CD4-positive, alpha-beta T cell (primary cell): ENCODE measurements around the gene SOHLH2. TPM values are rescaled to one million over a fixed set of nuclear protein-coding genes. Genes with fewer than 3 reads are reported as not detected.

ENCODE experiments used
- ATAC-seq: fragments of 200-7000 bp; cut with Tn5 transposase; one replicate; pipeline ENCODE4 v1.10.0; 2022; ENCODE audit warnings: mild to moderate bottlenecking; ENCODE audit not compliant: poor library complexity
- CTCF ChIA-PET: fragments of 350-600 bp; sonication (Branson Sonifier 250); formaldehyde crosslinking; loops from one replicate; lab custom pipeline; 2021; ENCODE audit warnings: antibody characterized with exemption, inconsistent platforms; lab: Charles Lee
- POLR2A ChIA-PET: fragments of 350-600 bp; sonication (Branson Sonifier 250); formaldehyde crosslinking; loops from one replicate; lab custom pipeline; 2021; ENCODE audit warnings: antibody characterized with exemption, inconsistent platforms; lab: Charles Lee
- DNase-seq, 14 experiments: peaks; one replicate each; pipeline ENCODE4 v3.0.0-alpha.2; 2013 to 2020; ENCODE audit warnings: mixed read lengths in 2 of 14
- H3K27ac ChIP-seq, 2 donors: one replicate each; pipeline versions ENCODE4 v1.5.1 to v1.7.0; 2013; ENCODE audit warnings: low read length in 2 of 2, low read depth in 1 of 2, mild to moderate bottlenecking in 1 of 2
- H3K27me3 ChIP-seq, 2 experiments: 1 replicate in 1 of 2; 2 replicates in 1 of 2; pipeline versions ENCODE4 v1.6.1 to v1.7.0; 2013; ENCODE audit warnings: low read length in 2 of 2, control low read depth in 1 of 2, mild to moderate bottlenecking in 1 of 2, moderate library complexity in 1 of 2; ENCODE audit not compliant: insufficient read depth in 2 of 2, control insufficient read depth in 1 of 2
- H3K36me3 ChIP-seq: one replicate; pipeline ENCODE4 v1.6.1; 2013; ENCODE audit warnings: low read length, control low read depth; ENCODE audit not compliant: insufficient read depth
- H3K4me1 ChIP-seq: one replicate; pipeline ENCODE4 v1.6.1; 2013; ENCODE audit warnings: low read length, control low read depth; ENCODE audit not compliant: insufficient read depth
- H3K4me3 ChIP-seq: one replicate; pipeline ENCODE4 v1.5.1; 2013; ENCODE audit warnings: mild to moderate bottlenecking, low read length, moderate library complexity
- H3K9me3 ChIP-seq, 2 experiments: 1 replicate in 1 of 2; 2 replicates in 1 of 2; pipeline versions ENCODE4 v1.6.1 to v1.7.0; 2013; ENCODE audit warnings: low read length in 2 of 2, mild to moderate bottlenecking in 2 of 2, control low read depth in 1 of 2, moderate library complexity in 1 of 2; ENCODE audit not compliant: control insufficient read depth in 1 of 2, insufficient read depth in 1 of 2
- H3K27ac Mint-ChIP-seq: one replicate; pipeline ENCODE4 v1.8.0; 2020; ENCODE audit warnings: mixed read lengths
- H3K27me3 Mint-ChIP-seq: one replicate; pipeline ENCODE4 v1.8.0; 2021; ENCODE audit warnings: mixed read lengths
- H3K36me3 Mint-ChIP-seq: one replicate; pipeline ENCODE4 v1.8.0; 2021; ENCODE audit warnings: low read depth, mixed read lengths
- H3K4me1 Mint-ChIP-seq: one replicate; pipeline ENCODE4 v1.8.0; 2021; ENCODE audit warnings: low read depth, mixed read lengths
- H3K4me3 Mint-ChIP-seq: one replicate; pipeline ENCODE4 v1.8.0; 2020; ENCODE audit warnings: mild to moderate bottlenecking, mixed read lengths
- H3K9me3 Mint-ChIP-seq: one replicate; pipeline ENCODE4 v1.8.0; 2020; ENCODE audit warnings: mixed read lengths
- intact Hi-C, 2 experiments: fragments of 100-400 bp; cut with DNase I in 1 of 2; cut with micrococcal nuclease in 1 of 2; formaldehyde crosslinking; loops; one replicate each; pipeline versions ENCODE4 v1.15.1 to v1.9.0; 2023 to 2025; cut with DNase I, micrococcal nuclease
- total RNA-seq, 174 experiments: library from RNA in 2 of 174; stranded (reverse) in 2 of 174; gene quantifications; one replicate each; pipeline ENCODE4 v1.2.3 and lab custom pipeline; 2021 to 2026
- TF ChIP-seq, protein P1 (sequence below): fragments of 200-600 bp; IDR thresholded peaks from one replicate; pipeline ENCODE4 v1.8.0; 2022; ENCODE audit warnings: antibody characterized with exemption, mild to moderate bottlenecking

The SOHLH2 gene
- total RNA-seq, 2 experiments from 2014 or later, result not detected

DNA sequence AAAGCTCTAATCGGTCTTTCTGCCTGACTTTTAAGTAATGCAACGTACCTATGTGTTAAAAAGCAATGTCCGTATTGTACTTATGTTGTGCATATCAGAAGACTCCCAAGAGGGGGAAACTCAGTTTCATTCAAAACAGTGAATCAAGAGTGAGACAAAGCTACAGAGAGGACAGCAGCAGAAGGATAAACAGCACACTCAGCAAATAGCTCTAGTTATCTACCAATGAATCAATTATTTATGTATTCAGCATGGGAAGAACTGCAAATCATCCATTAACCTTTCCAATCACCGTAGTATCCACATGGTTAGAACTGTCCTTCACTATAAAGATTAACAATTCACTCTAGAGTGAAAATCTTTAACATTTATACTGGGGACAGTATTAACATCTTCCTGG is 36.7 kb upstream of the SOHLH2 start:
- no peak for ATAC-seq
- ChIA-PET POLR2A (no interaction called here), CTCF (interaction anchor here (1.4 kb wide), 1 partner anchor 13 kb away, joined by 3 read pairs; no protein-coding TSS in a partner anchor)
- DNase-seq, result no peak
- TF ChIP-seq, protein P1, sequence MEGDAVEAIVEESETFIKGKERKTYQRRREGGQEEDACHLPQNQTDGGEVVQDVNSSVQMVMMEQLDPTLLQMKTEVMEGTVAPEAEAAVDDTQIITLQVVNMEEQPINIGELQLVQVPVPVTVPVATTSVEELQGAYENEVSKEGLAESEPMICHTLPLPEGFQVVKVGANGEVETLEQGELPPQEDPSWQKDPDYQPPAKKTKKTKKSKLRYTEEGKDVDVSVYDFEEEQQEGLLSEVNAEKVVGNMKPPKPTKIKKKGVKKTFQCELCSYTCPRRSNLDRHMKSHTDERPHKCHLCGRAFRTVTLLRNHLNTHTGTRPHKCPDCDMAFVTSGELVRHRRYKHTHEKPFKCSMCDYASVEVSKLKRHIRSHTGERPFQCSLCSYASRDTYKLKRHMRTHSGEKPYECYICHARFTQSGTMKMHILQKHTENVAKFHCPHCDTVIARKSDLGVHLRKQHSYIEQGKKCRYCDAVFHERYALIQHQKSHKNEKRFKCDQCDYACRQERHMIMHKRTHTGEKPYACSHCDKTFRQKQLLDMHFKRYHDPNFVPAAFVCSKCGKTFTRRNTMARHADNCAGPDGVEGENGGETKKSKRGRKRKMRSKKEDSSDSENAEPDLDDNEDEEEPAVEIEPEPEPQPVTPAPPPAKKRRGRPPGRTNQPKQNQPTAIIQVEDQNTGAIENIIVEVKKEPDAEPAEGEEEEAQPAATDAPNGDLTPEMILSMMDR, result no peak
- Histone ChIP-seq H3K27ac (no peak overlapping the region), H3K27me3 (no peaks in the 10 kb centered on the region), H3K4me1 (no peaks in the 10 kb centered on the region), H3K9me3 (peaks cover 0 to 4% of the 10 kb centered on the region in 2 experiments), H3K4me3 (no peak overlapping the region), H3K36me3 (no peaks in the 10 kb centered on the region)
- H3K27me3 Mint-ChIP-seq, result peaks cover 3% of the 10 kb centered on the region
- no peak overlapping the region for H3K4me3 Mint-ChIP-seq
- no peaks in the 10 kb centered on the region for H3K36me3 Mint-ChIP-seq
- intact Hi-C loops, result no loop called here
- H3K27ac Mint-ChIP-seq, result no peak overlapping the region
- no peaks in the 10 kb centered on the region for H3K9me3 Mint-ChIP-seq
- no peaks in the 10 kb centered on the region for H3K4me1 Mint-ChIP-seq

DNA sequence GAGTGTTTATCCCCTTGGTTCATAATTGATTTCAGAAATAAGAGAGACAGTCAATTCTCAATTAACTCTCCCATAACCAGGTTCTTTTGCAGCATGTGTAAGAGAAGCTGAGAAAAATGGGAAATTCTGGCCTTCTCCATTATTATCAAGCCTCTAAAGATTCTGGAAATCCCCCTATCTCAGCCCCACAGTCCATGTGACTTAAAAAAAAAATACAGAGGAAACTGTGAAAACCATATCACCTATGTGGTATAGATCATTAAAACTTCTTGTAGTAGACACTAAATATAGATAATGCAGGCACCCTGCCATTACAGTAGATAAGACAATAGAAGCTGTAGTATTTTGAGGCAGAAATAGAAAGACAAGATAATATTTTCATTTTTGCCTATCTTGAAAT is 34.3 kb upstream of the SOHLH2 start:
- ATAC-seq (no peak), DNase-seq (no peak)
- peaks cover 3% of the 10 kb centered on the region for H3K27me3 Mint-ChIP-seq
- Histone ChIP-seq H3K27me3 (no peaks in the 10 kb centered on the region), H3K9me3 (no peaks in the 10 kb centered on the region), H3K27ac (no peak overlapping the region), H3K4me1 (no peaks in the 10 kb centered on the region), H3K36me3 (no peaks in the 10 kb centered on the region), H3K4me3 (no peak overlapping the region)
- intact Hi-C loops, result no loop called here
- no peak overlapping the region for H3K27ac Mint-ChIP-seq
- no peaks in the 10 kb centered on the region for H3K9me3 Mint-ChIP-seq
- TF ChIP-seq, protein P1, result no peak
- CTCF ChIA-PET, result no interaction called here
- no peaks in the 10 kb centered on the region for H3K4me1 Mint-ChIP-seq
- H3K36me3 Mint-ChIP-seq, result no peaks in the 10 kb centered on the region
- no peak overlapping the region for H3K4me3 Mint-ChIP-seq
- POLR2A ChIA-PET, result no interaction called here

DNA sequence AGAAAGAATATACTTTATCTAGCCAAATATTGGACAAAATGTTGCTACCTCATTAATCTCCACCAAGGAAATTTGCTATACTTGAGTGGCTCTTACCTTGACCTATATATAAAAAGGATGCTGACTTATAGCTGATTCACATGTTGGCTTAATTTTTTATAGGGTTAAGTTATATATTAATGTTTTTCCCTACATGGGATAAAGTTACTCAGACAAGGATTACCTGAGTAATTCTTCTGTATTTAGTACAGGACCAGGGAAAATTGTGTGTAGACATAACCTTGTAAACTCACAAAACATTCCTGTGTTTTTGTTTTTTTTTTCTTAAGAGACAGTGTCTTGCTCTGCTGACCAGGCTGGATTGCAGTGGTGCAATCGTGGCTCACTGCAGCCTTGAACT is 30.6 kb upstream of the SOHLH2 start:
- CTCF ChIA-PET, result no interaction called here
- intact Hi-C loops, result no loop called here
- POLR2A ChIA-PET, result no interaction called here
- ATAC-seq (no peak), DNase-seq (no peak)
- Mint-ChIP-seq H3K4me3 (no peak overlapping the region), H3K27me3 (no peaks in the 10 kb centered on the region), H3K4me1 (no peaks in the 10 kb centered on the region), H3K36me3 (no peaks in the 10 kb centered on the region), H3K27ac (no peak overlapping the region), H3K9me3 (no peaks in the 10 kb centered on the region)
- H3K4me3 ChIP-seq, result no peak overlapping the region
- H3K36me3 ChIP-seq, result no peaks in the 10 kb centered on the region
- H3K27ac ChIP-seq, result no peak overlapping the region
- no peaks in the 10 kb centered on the region for H3K4me1 ChIP-seq
- TF ChIP-seq, protein P1, result no peak
- no peaks in the 10 kb centered on the region for H3K9me3 ChIP-seq
- no peaks in the 10 kb centered on the region for H3K27me3 ChIP-seq
